WTC11 (cell line): ENCODE data around the gene LDLRAD4. TPM values are rescaled to one million over a fixed set of nuclear protein-coding genes. Genes with fewer than 3 reads are reported as not detected.

ENCODE experiments used
- ATAC-seq: fragments of 200-7000 bp; cut with Tn5 transposase; 2 replicates; pipeline ENCODE4 v1.10.0; 2021; ENCODE audit warnings: mild to moderate bottlenecking, moderate library complexity
- CTCF ChIA-PET: fragments of 300-600 bp; sonication (Branson Sonifier 250); formaldehyde crosslinking; loops from one replicate; lab custom pipeline; 2021; ENCODE audit warnings: antibody characterized with exemption; lab: Charles Lee
- POLR2A ChIA-PET: fragments of 350-600 bp; sonication (Branson Sonifier 250); formaldehyde crosslinking; loops from one replicate; lab custom pipeline; 2021; ENCODE audit warnings: antibody characterized with exemption; lab: Charles Lee
- DNase-seq: peaks from one replicate; pipeline ENCODE4 v3.0.0; 2021; ENCODE audit warnings: low spot score
- H3K27ac Mint-ChIP-seq: 2 replicates; pipeline ENCODE4 v1.8.0; 2021; ENCODE audit warnings: mixed read lengths
- H3K27me3 Mint-ChIP-seq: 2 replicates; pipeline ENCODE4 v1.8.0; 2021; ENCODE audit warnings: low read depth, mild to moderate bottlenecking, moderate library complexity, mixed read lengths
- H3K36me3 Mint-ChIP-seq: 2 replicates; pipeline ENCODE4 v1.8.0; 2021; ENCODE audit warnings: mixed read lengths
- H3K4me1 Mint-ChIP-seq: 2 replicates; pipeline ENCODE4 v1.8.0; 2022; ENCODE audit warnings: mixed read lengths
- H3K4me3 Mint-ChIP-seq: 2 replicates; pipeline ENCODE4 v1.8.0; 2021; ENCODE audit warnings: mild to moderate bottlenecking, moderate library complexity, mixed read lengths
- H3K9me3 Mint-ChIP-seq: 2 replicates; pipeline ENCODE4 v1.8.0; 2021; ENCODE audit warnings: mixed read lengths
- AFF4 ChIP-seq: sonication (generic); formaldehyde crosslinking; IDR thresholded peaks from 2 replicates; pipeline ENCODE4 v1.8.1; 2023; ENCODE audit warnings: mild to moderate bottlenecking, missing genetic modification reagents, borderline replicate concordance
- AR ChIP-seq: fragments of 250-450 bp; sonication (Bioruptor Pico); IDR thresholded peaks from 2 replicates; pipeline ENCODE4 v1.9.0; 2021; ENCODE audit warnings: mild to moderate bottlenecking
- ATF1 ChIP-seq: sonication (generic); formaldehyde crosslinking; IDR thresholded peaks from 2 replicates; pipeline ENCODE4 v1.8.1; 2023; ENCODE audit warnings: mild to moderate bottlenecking, moderate library complexity, missing genetic modification reagents
- CDX4 ChIP-seq: fragments of 250-450 bp; sonication (Bioruptor Pico); IDR thresholded peaks from 2 replicates; pipeline ENCODE4 v1.9.0; 2021; ENCODE audit warnings: moderate library complexity, mild to moderate bottlenecking, inconsistent platforms, borderline replicate concordance
- CREM ChIP-seq: sonication (generic); formaldehyde crosslinking; IDR thresholded peaks from 2 replicates; pipeline ENCODE4 v1.8.1; 2022; ENCODE audit warnings: mild to moderate bottlenecking, missing genetic modification reagents, moderate library complexity
- CTCF ChIP-seq: fragments of 200-600 bp; IDR thresholded peaks from 2 replicates; pipeline ENCODE4 v1.8.0; 2022; ENCODE audit warnings: antibody characterized with exemption
- FOXK1 ChIP-seq: sonication (generic); formaldehyde crosslinking; IDR thresholded peaks from 2 replicates; pipeline ENCODE4 v1.8.0; 2022; ENCODE audit warnings: mild to moderate bottlenecking, moderate library complexity, missing genetic modification reagents
- GABPB1 ChIP-seq: sonication (generic); formaldehyde crosslinking; IDR thresholded peaks from 2 replicates; pipeline ENCODE4 v1.8.1; 2023; ENCODE audit warnings: mild to moderate bottlenecking, missing genetic modification reagents
- MAX ChIP-seq: sonication (generic); formaldehyde crosslinking; IDR thresholded peaks from 2 replicates; pipeline ENCODE4 v1.8.0; 2022; ENCODE audit warnings: mild to moderate bottlenecking, missing genetic modification reagents
- PRRX2 ChIP-seq: fragments of 250-450 bp; sonication (Bioruptor Pico); IDR thresholded peaks from 2 replicates; pipeline ENCODE4 v1.8.0; 2021; ENCODE audit warnings: mild to moderate bottlenecking
- RELA ChIP-seq: sonication (generic); formaldehyde crosslinking; IDR thresholded peaks from 2 replicates; pipeline ENCODE4 v1.8.1; 2022; ENCODE audit warnings: missing genetic modification reagents, mild to moderate bottlenecking, borderline replicate concordance
- SMAD3 ChIP-seq: sonication (generic); formaldehyde crosslinking; IDR thresholded peaks from 2 replicates; pipeline ENCODE4 v1.8.0; 2022; ENCODE audit warnings: missing genetic modification reagents, mild to moderate bottlenecking, borderline replicate concordance
- USF1 ChIP-seq: sonication (generic); formaldehyde crosslinking; IDR thresholded peaks from 2 replicates; pipeline ENCODE4 v1.8.0; 2022; ENCODE audit warnings: mild to moderate bottlenecking, missing genetic modification reagents
- ZMAT4 ChIP-seq: fragments of 250-450 bp; sonication (Bioruptor Pico); IDR thresholded peaks from 2 replicates; pipeline ENCODE4 v1.9.0; 2021; ENCODE audit warnings: mild to moderate bottlenecking
- ZNF121 ChIP-seq: sonication (generic); formaldehyde crosslinking; IDR thresholded peaks from 2 replicates; pipeline ENCODE4 v1.8.0; 2023; ENCODE audit warnings: missing genetic modification reagents
- ZNF232 ChIP-seq: sonication (generic); formaldehyde crosslinking; IDR thresholded peaks from 2 replicates; pipeline ENCODE4 v1.8.0; 2022; ENCODE audit warnings: mild to moderate bottlenecking, missing genetic modification reagents
- ZNF281 ChIP-seq: sonication (generic); formaldehyde crosslinking; IDR thresholded peaks from 2 replicates; pipeline ENCODE4 v1.8.0; 2023; ENCODE audit warnings: mild to moderate bottlenecking, missing genetic modification reagents
- ZNF423 ChIP-seq: fragments of 250-450 bp; sonication (Bioruptor Pico); IDR thresholded peaks from 2 replicates; pipeline ENCODE4 v2.1.2; 2022; ENCODE audit warnings: mild to moderate bottlenecking, moderate library complexity
- ZNF532 ChIP-seq: fragments of 250-450 bp; sonication (Bioruptor Pico); IDR thresholded peaks from 2 replicates; pipeline ENCODE4 v1.9.0; 2021; ENCODE audit warnings: mild to moderate bottlenecking, borderline replicate concordance
- total RNA-seq: library from RNA; stranded (reverse); gene quantifications from 3 replicates; pipeline ENCODE4 v1.2.3, GENCODE V29; 2021

Gene LDLRAD4
- total RNA-seq, 1 experiment from 2014 or later = 6.2 TPM

GRCh38 chr18:13446024-13446423, 227.5 kb downstream of the LDLRAD4 start:
- DNase-seq (no peak), ATAC-seq (no peak)
- Mint-ChIP-seq H3K4me3 (no peak overlapping the region), H3K36me3 (no peaks in the 10 kb centered on the region), H3K27ac (no peak overlapping the region), H3K4me1 (peaks cover 46% of the 10 kb centered on the region), H3K9me3 (no peaks in the 10 kb centered on the region), H3K27me3 (no peaks in the 10 kb centered on the region; the same call in 1 of the 2 replicates)
- POLR2A ChIA-PET = no interaction called here
- CTCF ChIA-PET = no interaction called here
- no peak for TF ChIP-seq ZNF232 (CRISPR knock-in tag)
- TF ChIP-seq ATF1 (CRISPR knock-in tag) = no peak
- TF ChIP-seq USF1 (CRISPR knock-in tag) = no peak
- TF ChIP-seq CREM (CRISPR knock-in tag) = no peak
- TF ChIP-seq SMAD3 = no peak
- no peak for TF ChIP-seq AR (CRISPR knock-in tag)
- no peak for TF ChIP-seq ZNF423 (CRISPR knock-in tag)
- TF ChIP-seq ZMAT4 (CRISPR knock-in tag) = no peak
- TF ChIP-seq RELA = no peak
- TF ChIP-seq ZNF121 (CRISPR knock-in tag) = no peak
- TF ChIP-seq MAX (CRISPR knock-in tag) = no peak
- TF ChIP-seq FOXK1 (CRISPR knock-in tag) = no peak
- no peak for TF ChIP-seq ZNF532 (CRISPR knock-in tag)
- no peak for TF ChIP-seq CDX4
- TF ChIP-seq PRRX2 (CRISPR knock-in tag) = no peak
- no peak for TF ChIP-seq AFF4 (CRISPR knock-in tag)
- no peak for TF ChIP-seq CTCF
- no peak for TF ChIP-seq GABPB1
- TF ChIP-seq ZNF281 (CRISPR knock-in tag) = no peak
